ENCODE measurements around the gene PLS3. TPM values are rescaled to one million over a fixed set of nuclear protein-coding genes. Genes with fewer than 3 reads are reported as not detected.

PLS3 gene
- total RNA-seq, 4 donors from 2014 or later, result 4.5 to 160 (median 21.9) TPM

GRCh38 chrX:115525486-115525885 is 35.5 kb upstream of the PLS3 start:
- no peaks in the 10 kb centered on the region for H3K36me3 ChIP-seq
- in situ Hi-C loops (cut with MboI; ENCODE audit: low pct_ligation_motif_present in 1 of 4, low pct_unique_long_range_greater_than_20kb in 1 of 4, low sequenced_read_pairs in 3 of 4) (no loop called here), intact Hi-C loops (cut with DNase I; ENCODE audit: low total_unique reads) (no loop called here)
- H3K27me3 ChIP-seq, result no peaks in the 10 kb centered on the region
- no peak overlapping the region for H3K27ac ChIP-seq
- no peaks in the 10 kb centered on the region for H3K4me1 ChIP-seq
- no peaks in the 10 kb centered on the region for H3K9me3 ChIP-seq
- DNase-seq, result no peak
- 81 to 86% methylated on average over 1 to 7 of the region's 7 CpGs for WGBS, 2 donors (ENCODE audit: low coverage in 1 of 2)
- no peak overlapping the region for H3K4me3 ChIP-seq
- TF ChIP-seq POLR2AphosphoS5 (IDR thresholded peaks at IDR 0.05) (no peak), EP300 (IDR thresholded peaks at IDR 0.05; ENCODE audit: low read depth) (no peak), CTCF (IDR thresholded peaks at IDR 0.05) (no peak), POLR2A (IDR thresholded peaks at IDR 0.05) (no peak)

- in situ Hi-C loops (cut with MboI; ENCODE audit: low pct_ligation_motif_present in 1 of 4, low pct_unique_long_range_greater_than_20kb in 1 of 4, low sequenced_read_pairs in 3 of 4) (no loop called here), intact Hi-C loops (cut with DNase I; ENCODE audit: low total_unique reads) (no loop called here)
- no peak overlapping the region for H3K27ac ChIP-seq
- no peak for TF ChIP-seq POLR2A (IDR thresholded peaks at IDR 0.05)
- no peak for TF ChIP-seq EP300 (IDR thresholded peaks at IDR 0.05; ENCODE audit: low read depth)
- no peak for TF ChIP-seq CTCF (IDR thresholded peaks at IDR 0.05)
- no peak for TF ChIP-seq POLR2AphosphoS5 (IDR thresholded peaks at IDR 0.05)
- no peak overlapping the region for H3K4me3 ChIP-seq
- no peaks in the 10 kb centered on the region for H3K9me3 ChIP-seq
- DNase-seq, result no peak
- H3K4me1 ChIP-seq, result no peaks in the 10 kb centered on the region
- no peaks in the 10 kb centered on the region for H3K36me3 ChIP-seq
- no peaks in the 10 kb centered on the region for H3K27me3 ChIP-seq
- WGBS, 2 donors (ENCODE audit: low coverage in 1 of 2), result 84 to 100% methylated on average over 2 to 4 of the region's 4 CpGs
Observed at GRCh38 chrX:115531818-115532403, 29.1 kb upstream of the PLS3 start.

GRCh38 chrX:115533485-115533884 is 27.5 kb upstream of the PLS3 start:
- TF ChIP-seq CTCF (IDR thresholded peaks at IDR 0.05) (no peak), POLR2A (IDR thresholded peaks at IDR 0.05) (no peak), POLR2AphosphoS5 (IDR thresholded peaks at IDR 0.05) (no peak), EP300 (IDR thresholded peaks at IDR 0.05; ENCODE audit: low read depth) (no peak)
- in situ Hi-C loops (cut with MboI; ENCODE audit: low pct_ligation_motif_present in 1 of 4, low pct_unique_long_range_greater_than_20kb in 1 of 4, low sequenced_read_pairs in 3 of 4), result no loop called here
- no peak for DNase-seq

GRCh38 chrX:115534383-115534782 is 26.6 kb upstream of the PLS3 start:
- Histone ChIP-seq H3K4me3 (no peak overlapping the region), H3K27ac (no peak overlapping the region), H3K4me1 (no peaks in the 10 kb centered on the region), H3K9me3 (no peaks in the 10 kb centered on the region), H3K36me3 (no peaks in the 10 kb centered on the region), H3K27me3 (no peaks in the 10 kb centered on the region)
- in situ Hi-C loops (cut with MboI; ENCODE audit: low pct_ligation_motif_present in 1 of 4, low pct_unique_long_range_greater_than_20kb in 1 of 4, low sequenced_read_pairs in 3 of 4) (no loop called here), intact Hi-C loops (cut with DNase I; ENCODE audit: low total_unique reads) (no loop called here)
- 88% methylated on average over 1 of the region's 1 CpG; no CpG with 5 or more reads in 1 of the 2 donors for WGBS, 2 donors (ENCODE audit: low coverage in 1 of 2)
- DNase-seq, result no peak
- TF ChIP-seq CTCF (IDR thresholded peaks at IDR 0.05), result no peak
- no peak for TF ChIP-seq EP300 (IDR thresholded peaks at IDR 0.05; ENCODE audit: low read depth)
- no peak for TF ChIP-seq POLR2AphosphoS5 (IDR thresholded peaks at IDR 0.05)
- no peak for TF ChIP-seq POLR2A (IDR thresholded peaks at IDR 0.05)

More at GRCh38 chrX:115533485-115533884, 27.5 kb upstream of the PLS3 start:
- no peak overlapping the region for H3K27ac ChIP-seq
- no peak overlapping the region for H3K4me3 ChIP-seq
- H3K4me1 ChIP-seq, result no peaks in the 10 kb centered on the region
- H3K9me3 ChIP-seq, result no peaks in the 10 kb centered on the region
- 0 to 25% methylated on average over 1 of the region's 1 CpG for WGBS, 2 donors (ENCODE audit: low coverage in 1 of 2)
- no peaks in the 10 kb centered on the region for H3K27me3 ChIP-seq
- no peaks in the 10 kb centered on the region for H3K36me3 ChIP-seq
- intact Hi-C loops (cut with DNase I; ENCODE audit: low total_unique reads), result no loop called here

Data from transverse colon (tissue), 4 donors.